GM12892 (cell line): ENCODE data around the gene TMEM134.

Source experiments
- POLR2A ChIP-seq: IDR thresholded peaks from 2 replicates; pipeline ENCODE4 v1.6.1; 2011; ENCODE audit warnings: low read depth, low read length, control low read depth
- POLR2AphosphoS5 ChIP-seq: IDR thresholded peaks from 2 replicates; pipeline ENCODE4 v1.6.1; 2011; ENCODE audit warnings: low read depth, low read length, control low read depth
- TAF1 ChIP-seq: IDR thresholded peaks from 2 replicates; pipeline ENCODE4 v1.6.1; 2011; ENCODE audit warnings: low read depth, mild to moderate bottlenecking, control low read depth, low read length, borderline replicate concordance

DNA sequence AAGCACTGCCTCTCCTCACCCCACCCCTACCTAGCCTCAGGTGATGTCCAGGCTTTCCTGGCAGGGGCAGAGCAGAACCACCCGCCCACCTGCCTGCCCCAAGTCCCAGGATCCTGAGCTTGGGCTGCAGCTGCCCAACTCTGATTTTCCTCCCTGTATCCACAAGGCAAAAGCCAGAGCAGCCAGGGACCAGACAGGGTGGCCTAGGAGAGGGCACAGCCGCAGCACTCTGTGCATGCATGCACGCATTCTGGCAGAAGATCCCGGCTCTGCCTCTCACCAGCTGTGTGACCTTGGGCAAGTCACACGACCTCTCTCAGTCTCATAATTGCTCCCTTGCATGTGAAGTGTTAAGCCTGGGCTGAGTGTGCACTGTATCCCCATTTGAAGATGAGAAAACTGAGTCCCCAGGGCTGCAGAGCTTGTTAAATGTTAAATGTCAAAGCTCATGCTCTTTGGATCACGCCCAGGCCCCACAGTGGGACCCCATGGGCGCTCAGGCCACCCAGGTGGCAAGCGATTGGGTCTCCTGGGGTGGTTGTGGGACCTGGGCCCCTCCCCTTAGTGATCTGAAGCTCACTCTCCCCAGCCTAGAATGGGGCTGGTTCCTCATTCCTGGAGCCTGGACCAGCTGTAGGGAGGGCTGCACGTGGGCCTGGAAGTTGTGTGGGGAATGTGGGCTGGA lies 56.4 kb downstream of the TMEM134 start:
- TF ChIP-seq POLR2A (no peak), POLR2AphosphoS5 (no peak), TAF1 (no peak)
